ENCODE data around the gene FLNB. TPM values are rescaled to one million over a fixed set of nuclear protein-coding genes. Genes with fewer than 3 reads are reported as not detected.

FLNB gene
- total RNA-seq, 1 donor from 2014 or later = 4.4 TPM

DNA sequence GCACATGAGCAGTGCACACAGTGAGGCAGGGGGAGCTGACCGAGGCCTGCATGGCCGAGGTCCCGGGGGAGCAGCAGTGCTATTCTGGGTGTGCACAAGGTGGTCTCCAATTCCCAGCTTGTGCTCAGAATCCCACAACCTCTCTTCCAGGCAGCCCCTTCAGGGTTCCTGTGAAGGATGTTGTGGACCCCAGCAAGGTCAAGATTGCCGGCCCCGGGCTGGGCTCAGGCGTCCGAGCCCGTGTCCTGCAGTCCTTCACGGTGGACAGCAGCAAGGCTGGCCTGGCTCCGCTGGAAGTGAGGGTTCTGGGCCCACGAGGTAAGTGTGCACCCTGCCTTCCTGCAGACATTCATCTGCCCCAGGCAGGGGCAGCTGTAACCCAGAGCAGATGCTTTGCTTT lies 122.4 kb downstream of the FLNB start:
- no peak for DNase-seq (ENCODE audit: low read depth)

DNA sequence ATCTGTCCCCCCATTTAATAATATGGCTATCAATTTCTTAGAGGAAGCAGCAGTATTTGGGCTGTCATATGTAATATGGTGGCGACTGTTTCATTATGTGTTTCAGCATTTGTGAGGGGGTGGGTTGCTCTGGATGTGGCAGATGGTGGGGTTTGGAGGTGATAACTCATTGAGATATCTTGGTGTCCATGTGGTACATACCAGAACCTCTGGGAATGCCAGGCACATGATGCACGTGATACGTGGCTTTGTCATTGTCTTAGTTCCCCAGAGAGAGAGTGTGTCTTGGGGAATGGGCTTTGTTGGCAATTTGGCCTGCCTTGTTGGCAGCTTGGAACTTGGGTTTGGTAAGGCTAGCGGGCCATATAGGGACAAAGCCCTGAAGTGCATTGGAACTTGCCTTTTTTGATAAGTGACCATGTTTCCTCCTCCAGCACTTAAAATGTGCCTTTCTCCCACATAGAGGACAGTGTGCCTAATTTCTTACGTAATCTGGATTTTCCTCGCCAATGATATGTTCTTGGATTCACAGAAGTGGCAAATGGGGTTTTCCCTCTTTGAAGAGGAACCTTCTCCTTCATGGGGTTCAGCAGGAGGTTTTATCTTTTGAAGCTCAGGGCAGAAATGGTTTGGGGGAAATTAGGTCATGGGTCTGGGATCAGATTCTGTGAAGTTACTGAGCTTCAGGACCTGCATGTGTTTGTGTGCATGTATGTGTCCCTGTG lies 123.0 kb downstream of the FLNB start:
- peak; percentile 52 for DNase-seq (ENCODE audit: low read depth)

DNA sequence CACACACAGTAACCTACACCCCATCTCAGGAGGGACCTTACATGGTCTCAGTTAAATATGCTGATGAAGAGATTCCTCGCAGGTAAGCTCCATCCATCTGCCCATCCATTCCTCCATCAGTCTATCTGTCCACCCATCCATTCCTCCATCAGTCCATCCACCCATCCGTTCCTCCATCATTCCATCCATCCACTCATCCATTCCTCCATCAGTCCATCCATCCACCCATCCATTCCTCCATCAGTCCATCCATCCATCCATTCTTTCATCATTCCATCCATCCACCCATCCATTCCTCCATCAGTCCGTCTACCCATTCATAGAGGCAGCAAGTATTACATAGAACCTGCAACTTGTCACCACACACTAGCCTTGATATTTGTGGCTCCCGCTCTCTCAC lies 124.6 kb downstream of the FLNB start:
- DNase-seq (ENCODE audit: low read depth) = no peak

DNA sequence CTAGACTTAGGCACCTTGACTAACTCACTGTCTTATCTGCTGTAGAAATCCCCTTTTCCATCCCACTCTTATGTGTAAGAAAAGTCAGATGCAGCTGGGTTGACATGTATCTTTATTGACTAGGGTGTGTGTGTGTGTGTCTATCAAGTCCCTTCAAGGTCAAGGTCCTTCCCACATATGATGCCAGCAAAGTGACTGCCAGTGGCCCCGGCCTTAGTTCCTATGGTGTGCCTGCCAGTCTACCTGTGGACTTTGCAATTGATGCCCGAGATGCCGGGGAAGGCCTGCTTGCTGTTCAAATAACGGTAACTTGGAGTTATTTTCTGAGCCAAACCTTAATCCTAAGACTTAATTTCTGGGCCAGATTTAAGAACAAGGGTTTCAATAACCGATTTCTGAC lies 126.2 kb downstream of the FLNB start:
- no peak for DNase-seq (ENCODE audit: low read depth)

DNA sequence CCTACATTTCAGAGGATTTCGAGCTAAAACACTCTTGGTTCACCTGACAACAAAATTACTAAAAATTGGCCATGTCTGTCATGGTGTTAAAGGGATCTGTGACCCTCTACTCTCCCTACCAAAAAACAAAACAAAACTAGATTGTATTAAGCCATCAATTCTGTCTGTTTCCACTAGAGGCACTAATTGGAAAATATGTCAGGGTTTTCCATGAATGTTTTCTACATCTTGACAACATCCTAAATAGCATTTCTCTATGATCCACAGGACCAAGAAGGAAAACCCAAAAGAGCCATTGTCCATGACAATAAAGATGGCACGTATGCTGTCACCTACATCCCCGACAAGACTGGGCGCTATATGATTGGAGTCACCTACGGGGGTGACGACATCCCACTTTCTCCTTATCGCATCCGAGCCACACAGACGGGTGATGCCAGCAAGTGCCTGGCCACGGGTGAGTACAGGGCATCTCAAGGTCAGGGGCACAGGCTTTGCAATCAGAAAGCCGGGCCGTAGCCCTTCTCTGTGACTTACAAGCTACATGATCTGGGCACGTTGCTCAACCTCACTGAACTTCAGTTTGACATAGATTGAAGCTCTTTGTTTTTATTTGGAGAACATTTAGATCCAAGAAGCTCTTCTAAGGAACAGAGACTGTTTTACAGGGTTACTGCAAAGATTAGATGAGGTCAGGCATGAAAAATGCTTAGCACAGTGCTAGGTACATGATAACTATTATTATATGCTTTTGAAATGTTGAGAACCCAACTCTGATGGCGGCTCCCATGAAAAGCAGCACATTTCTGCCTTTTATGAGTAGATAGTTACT lies 127.7 kb downstream of the FLNB start:
- no peak for DNase-seq (ENCODE audit: low read depth)

DNA sequence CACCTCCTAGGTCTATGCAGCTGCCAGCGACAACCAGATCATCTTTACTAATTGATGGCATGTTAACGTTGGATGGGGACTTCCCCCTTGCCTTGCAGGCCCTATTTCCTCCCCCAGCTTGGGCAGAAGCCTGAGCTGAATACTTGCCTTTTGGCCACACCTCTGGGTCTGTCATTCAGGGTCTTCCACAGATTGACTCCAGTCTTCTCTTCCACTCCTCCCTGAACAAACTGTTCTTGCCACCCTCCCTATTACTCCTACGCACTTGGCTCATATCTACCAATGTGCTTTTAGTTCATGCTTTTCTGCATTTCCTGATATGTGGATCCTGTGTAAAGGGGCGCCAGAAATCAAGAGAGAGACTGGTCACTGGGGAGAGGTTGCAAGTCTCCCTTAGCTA lies 129.1 kb downstream of the FLNB start:
- DNase-seq (ENCODE audit: low read depth) = no peak

DNA sequence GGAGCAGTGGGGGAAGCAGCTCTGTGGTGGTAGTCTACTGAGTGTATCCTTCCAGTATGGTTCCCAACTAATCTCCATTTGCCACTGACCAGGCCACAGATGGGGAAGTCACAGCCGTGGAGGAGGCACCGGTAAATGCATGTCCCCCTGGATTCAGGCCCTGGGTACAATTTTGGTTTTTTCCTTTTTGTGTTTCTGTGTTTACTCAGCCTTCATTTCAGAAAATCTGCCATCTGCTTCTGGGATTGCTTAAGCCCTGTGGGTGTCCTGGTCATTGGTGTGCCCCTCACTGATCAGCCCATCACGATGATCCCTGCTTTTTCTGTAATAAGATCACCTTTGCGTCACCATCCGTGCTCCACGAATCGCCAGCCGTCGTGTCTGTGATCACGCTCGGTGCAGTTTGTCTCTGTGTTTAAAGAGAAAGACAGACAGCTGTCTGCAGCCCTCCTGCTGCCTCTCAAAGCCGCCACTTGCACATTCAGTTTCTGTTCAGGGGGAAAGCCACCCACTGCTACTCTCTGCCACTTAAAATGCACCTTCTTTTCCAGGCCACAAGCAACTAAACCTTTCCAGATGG lies 133.6 kb downstream of the FLNB start:
- no peak for DNase-seq (ENCODE audit: low read depth)

DNA sequence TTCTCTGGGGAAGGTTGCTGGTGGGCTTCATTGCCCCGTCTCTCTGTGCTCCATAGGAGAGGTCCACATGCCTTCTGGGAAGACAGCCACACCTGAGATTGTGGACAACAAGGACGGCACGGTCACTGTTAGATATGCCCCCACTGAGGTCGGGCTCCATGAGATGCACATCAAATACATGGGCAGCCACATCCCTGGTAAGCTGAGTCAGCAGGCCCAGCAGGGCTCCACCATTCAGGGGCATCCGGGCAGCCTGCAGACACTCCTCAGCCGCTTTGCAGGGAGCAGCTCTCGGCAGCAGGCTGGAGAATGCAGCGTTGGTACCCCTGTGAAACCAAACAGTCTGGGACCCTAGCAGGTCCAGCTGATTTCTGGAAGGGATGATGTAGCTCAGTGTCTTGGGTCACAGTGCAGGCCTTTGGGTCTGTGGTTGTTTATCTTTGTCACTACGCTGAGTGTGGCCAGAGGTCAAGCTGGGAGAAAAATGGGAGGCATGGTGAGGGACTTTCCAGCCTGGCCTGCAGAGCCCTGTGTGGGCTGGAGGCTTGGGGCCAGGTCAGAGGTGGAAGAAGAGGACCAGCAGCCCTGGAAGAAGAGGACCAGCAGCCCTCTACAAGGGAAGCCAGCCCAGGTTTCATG lies 135.3 kb downstream of the FLNB start:
- DNase-seq (ENCODE audit: low read depth) = peak; percentile 26

DNA sequence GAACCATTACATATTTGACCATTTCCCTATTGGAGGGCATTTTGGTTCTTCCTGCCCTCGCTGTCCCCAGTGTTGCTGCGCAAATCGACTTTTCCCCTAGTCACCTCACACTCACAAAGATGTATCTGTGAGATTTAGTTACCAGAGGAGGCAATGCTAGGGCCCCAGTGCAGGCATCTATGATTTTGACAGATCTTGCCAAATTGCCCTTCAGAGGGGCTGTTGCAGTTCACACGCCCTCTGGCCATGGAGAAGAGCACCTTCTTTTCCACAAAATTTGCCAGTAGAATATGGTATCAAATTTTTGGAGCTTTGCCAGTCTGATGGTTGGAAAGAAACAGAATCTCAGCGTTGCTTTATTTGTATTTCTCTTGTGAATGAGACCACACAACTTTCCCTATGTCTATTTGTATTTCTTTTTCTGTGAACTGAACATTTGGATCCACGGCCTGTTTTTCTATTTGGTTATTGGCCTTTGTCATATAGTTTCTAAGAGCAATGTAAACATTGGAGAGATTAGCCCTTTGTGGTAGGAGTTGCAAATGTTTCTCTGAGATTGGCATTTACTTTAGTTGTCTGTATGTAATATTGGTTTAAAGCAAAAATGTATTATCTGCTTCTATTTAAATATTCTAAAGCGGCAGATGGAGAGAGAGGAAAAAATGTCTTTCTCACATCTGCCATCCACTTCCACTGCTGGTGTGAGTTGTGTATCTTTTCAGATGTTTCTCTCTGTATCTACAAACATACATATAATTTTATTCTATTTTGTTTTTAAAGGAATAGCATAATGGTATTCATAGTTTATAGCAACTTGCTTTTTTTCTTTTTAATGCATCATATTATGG lies 136.5 kb downstream of the FLNB start:
- no peak for DNase-seq (ENCODE audit: low read depth)

DNA sequence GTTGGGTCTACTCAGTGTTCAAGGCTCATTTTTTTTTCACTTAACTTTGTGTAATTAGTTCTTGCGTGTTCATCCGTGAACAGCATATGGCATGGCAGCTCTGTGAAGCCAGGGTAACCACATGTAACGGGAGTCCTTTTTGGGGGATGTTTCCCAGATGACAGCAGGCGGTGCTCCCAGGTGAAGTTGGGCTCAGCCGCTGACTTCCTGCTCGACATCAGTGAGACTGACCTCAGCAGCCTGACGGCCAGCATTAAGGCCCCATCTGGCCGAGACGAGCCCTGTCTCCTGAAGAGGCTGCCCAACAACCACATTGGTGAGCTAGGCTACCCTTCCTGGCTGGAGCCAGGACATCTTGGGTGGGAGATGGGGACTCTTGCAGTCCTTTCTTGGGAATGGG lies 139.8 kb downstream of the FLNB start:
- no peak for DNase-seq (ENCODE audit: low read depth)

DNA sequence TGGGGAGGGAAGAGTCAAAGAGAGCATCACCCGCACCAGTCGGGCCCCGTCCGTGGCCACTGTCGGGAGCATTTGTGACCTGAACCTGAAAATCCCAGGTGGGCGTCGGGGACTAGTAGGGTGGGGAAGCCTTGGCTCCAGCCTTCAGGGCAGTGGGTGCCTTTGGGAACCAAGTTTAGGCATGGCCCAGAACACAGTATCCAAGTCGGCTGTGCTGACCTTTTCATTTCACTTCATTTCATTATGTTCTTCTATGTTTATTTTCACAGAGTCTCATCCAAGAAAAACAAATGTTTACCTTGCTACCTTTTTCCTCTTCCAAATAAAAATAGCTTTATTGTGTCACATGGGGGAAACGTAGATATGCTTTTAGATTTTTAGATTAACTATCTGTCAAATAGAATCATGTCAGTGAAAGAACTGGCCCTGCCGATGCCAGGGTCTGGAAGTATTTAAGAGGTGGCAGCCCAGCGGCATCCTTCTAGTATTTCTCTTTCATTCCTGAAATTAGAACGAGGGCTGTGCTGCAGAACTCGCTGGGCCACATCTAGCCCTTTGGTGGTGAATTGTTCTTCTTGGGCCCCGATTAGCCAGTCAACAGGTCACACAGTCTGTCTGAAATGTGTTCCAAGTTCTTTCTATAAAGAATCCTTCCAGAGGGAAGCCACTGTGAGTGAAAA lies 142.0 kb downstream of the FLNB start:
- no peak for DNase-seq (ENCODE audit: low read depth)

DNA sequence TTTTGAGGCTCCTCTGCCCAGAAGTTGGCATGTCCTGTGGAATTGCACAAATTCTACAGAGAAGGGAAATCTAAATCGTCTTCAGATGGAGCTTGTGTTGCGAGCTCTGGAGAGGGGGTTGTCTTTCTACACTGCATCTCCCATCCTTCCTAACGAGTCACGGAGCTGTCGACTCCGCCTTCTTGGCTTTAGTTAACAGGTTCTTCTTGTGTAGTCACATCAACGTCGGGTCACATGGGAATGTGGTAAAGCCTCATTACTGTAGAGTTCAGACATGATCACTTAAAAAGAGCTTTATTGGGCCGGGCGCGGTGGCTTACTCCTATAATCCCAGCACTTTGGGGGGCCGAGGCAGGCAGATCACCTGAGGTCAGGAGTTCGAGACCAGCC lies 142.6 kb downstream of the FLNB start:
- no peak for DNase-seq (ENCODE audit: low read depth)

DNA sequence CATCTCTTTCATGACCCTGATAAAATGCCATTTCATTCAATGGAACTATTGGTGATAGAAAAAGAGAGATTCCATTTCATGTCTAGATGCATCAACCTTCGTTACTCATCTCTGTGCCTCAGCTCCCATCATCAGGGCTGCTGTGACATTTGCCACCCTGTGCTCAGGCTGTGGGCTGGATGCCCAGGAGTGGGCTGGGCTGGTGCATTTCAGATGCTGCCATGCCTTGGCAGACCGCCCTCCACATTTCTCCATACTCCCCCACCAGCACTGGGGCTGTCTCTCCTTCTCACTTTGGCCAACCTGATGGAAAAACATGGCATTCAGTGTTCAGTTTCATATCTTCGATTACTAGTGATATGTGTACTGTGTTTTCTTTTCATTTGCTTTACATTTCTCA lies 143.4 kb downstream of the FLNB start:
- no peak for DNase-seq (ENCODE audit: low read depth)

DNA sequence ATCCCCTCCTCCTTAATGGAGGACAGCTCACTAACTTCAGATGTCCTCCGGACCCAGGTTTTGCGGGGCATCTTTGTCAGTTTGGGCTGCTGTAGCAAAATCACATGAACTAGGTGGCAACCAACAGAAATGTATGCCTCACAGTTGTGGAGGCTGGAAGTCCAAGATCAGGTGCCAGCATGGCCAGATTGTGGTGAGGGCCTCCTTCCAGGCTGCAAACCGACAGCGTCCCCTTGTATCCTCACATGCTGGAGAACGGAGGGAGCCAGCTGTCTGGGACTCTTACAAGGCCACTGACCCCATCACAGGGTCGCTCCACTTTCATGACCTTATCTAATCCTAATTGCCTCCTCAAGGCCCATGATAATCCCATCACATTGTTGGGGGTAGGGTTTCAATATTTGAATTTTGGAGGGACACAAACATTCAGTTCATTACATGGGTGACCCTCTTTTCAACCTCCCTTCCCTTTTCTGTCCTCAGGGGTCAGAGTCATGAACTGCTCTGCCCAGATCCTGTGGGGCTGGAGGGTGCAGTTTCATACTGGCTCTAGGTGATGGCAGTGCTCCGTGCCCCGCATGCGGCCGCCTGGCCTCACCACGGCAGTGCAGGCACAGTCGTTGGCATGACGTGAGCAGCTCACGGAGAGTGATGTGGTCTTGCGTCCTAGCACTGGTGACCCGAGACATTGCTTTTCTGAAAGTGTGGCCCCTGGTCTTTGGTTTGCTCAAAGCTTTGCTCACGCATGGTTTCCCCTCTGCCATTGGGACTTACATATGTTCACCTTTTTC lies 144.2 kb downstream of the FLNB start:
- no peak for DNase-seq (ENCODE audit: low read depth)

DNA sequence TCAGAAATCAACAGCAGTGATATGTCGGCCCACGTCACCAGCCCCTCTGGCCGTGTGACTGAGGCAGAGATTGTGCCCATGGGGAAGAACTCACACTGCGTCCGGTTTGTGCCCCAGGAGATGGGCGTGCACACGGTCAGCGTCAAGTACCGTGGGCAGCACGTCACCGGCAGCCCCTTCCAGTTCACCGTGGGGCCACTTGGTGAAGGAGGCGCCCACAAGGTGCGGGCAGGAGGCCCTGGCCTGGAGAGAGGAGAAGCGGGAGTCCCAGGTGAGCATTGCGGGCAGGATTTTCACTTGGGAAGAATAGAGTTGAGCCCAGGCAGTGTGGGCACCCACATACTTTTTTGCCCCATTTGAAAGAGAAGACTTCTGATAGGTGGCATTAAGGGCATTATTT lies 145.1 kb downstream of the FLNB start:
- no peak for DNase-seq (ENCODE audit: low read depth)

DNA sequence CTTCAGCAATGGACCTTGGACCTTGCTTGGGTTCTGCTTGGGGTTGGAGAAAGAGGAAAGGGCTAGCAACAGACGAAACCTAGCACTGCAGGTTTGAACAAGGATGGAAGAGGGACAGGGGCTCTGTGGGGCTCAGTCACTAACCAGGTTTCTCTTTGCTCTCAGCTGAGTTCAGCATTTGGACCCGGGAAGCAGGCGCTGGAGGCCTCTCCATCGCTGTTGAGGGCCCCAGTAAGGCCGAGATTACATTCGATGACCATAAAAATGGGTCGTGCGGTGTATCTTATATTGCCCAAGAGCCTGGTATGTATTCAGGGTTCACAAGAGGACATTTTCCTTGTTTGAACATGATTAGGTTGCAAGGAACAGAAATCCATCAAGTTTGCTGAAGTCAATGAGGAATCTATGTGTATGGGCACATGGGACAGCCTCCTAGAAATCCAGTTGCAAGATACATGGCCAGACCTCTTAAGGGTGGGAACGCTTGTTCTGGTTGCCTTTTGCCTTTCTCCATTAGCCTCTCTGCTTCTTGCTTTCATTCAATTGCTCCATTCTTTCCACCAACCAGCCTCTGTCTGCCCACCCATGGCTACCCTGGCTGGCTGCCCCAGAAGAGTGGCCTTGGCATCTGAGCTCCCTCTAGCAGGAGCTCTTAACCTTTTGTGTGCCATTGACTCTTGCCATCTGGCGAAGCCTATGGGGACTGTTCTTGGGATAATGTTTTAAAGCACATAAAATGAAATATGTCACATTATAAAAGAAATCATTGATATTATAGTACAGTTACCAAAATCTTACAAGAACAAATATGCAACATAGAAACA lies 146.6 kb downstream of the FLNB start:
- no peak for DNase-seq (ENCODE audit: low read depth)

DNA sequence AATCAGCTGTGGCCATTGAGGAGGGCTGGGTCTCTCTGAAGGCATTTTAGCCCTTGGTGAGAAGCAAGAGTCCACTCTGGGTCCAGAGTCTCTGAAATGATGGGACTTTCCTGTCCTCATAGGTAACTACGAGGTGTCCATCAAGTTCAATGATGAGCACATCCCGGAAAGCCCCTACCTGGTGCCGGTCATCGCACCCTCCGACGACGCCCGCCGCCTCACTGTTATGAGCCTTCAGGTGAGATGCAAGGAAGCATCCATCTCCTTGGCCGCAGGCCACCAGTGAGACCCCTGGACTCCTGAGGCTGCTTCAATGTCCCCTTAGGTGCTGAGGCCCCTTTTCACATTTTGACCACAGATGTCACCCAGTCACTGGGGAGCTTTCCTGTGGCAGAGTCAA lies 147.6 kb downstream of the FLNB start:
- DNase-seq (ENCODE audit: low read depth) = no peak

DNA sequence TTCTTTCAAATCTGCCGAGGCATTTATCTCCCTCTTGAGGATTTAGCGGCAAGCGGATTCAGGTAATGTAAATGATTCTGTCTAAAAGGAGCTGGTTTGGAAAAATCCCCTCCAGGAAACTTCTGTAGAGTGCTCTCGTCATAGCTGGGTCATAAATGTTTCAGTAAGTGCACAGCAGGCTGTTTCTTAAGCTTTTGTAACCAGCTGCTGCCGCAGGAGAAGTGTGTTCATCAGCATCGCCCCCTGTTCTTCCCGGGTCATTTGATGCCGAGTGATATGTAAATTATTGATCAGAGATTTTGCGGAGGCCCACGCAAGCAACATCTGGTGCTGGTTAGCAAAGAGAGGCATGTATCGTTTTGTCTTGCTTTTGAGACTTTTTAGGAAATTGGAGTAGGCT lies 149.5 kb downstream of the FLNB start:
- DNase-seq (ENCODE audit: low read depth) = no peak
